GM18873 (cell line): Measurements from ENCODE around the gene RCOR2.
"Not testable (repeated sequence)": the region's sequence is repeated elsewhere in the genome, so short reads cannot be mapped to it uniquely, and the experiment has no call there.

Experiments used
- ATAC-seq: cut with Tn5 transposase; IDR thresholded peaks from one replicate; pipeline ENCODE4 v1.9.1; 2021; ENCODE audit warnings: mild to moderate bottlenecking, moderate library complexity, moderate number of reproducible peaks; ENCODE audit not compliant: unreplicated experiment, low FRiP score

The RCOR2 gene

GRCh38 chr11:63882555-63883242 lies 34.3 kb downstream of the RCOR2 start:
- no peak for ATAC-seq

- no peak for ATAC-seq
These were observed 36.6 kb downstream of the RCOR2 start for GRCh38 chr11:63880403-63880790.

- no peak for ATAC-seq
These were observed 37.2 kb downstream of the RCOR2 start for GRCh38 chr11:63879598-63880402.

- no peak for ATAC-seq
These were observed 39.2 kb downstream of the RCOR2 start for GRCh38 chr11:63877658-63878241.

- ATAC-seq, result no peak
These were observed 40.3 kb downstream of the RCOR2 start for GRCh38 chr11:63876616-63877015.

GRCh38 chr11:63875506-63876065 lies 41.4 kb downstream of the RCOR2 start:
- no peak for ATAC-seq

- no peak for ATAC-seq
These were observed 42.5 kb downstream of the RCOR2 start for GRCh38 chr11:63874511-63874910.

GRCh38 chr11:63873311-63873710 lies 43.7 kb downstream of the RCOR2 start:
- ATAC-seq, result no peak

- ATAC-seq, result no peak
These were observed 44.2 kb downstream of the RCOR2 start for GRCh38 chr11:63872800-63873197.

- ATAC-seq, result peak; percentile 90
These were observed 44.8 kb downstream of the RCOR2 start for GRCh38 chr11:63871962-63872799.

- ATAC-seq, result no peak
These were observed 46.4 kb downstream of the RCOR2 start for GRCh38 chr11:63870351-63871140.

- no peak for ATAC-seq
These were observed 47.3 kb downstream of the RCOR2 start for GRCh38 chr11:63869683-63870082.

- no peak for ATAC-seq
These were observed 47.8 kb downstream of the RCOR2 start for GRCh38 chr11:63869171-63869591.

GRCh38 chr11:63868399-63869064 lies 48.4 kb downstream of the RCOR2 start:
- no peak for ATAC-seq

- ATAC-seq, result no peak
These were observed 49.5 kb downstream of the RCOR2 start for GRCh38 chr11:63867511-63867910.

- peak; percentile 60 for ATAC-seq
These were observed 50.8 kb downstream of the RCOR2 start for GRCh38 chr11:63866211-63866610.

- not testable (repeated sequence) for ATAC-seq
These were observed 53.3 kb downstream of the RCOR2 start for GRCh38 chr11:63863620-63864019.

- ATAC-seq, result no peak
These were observed 54.0 kb downstream of the RCOR2 start for GRCh38 chr11:63862923-63863322.
